ENCODE measurements around the gene PIK3C2G.

PIK3C2G gene

DNA sequence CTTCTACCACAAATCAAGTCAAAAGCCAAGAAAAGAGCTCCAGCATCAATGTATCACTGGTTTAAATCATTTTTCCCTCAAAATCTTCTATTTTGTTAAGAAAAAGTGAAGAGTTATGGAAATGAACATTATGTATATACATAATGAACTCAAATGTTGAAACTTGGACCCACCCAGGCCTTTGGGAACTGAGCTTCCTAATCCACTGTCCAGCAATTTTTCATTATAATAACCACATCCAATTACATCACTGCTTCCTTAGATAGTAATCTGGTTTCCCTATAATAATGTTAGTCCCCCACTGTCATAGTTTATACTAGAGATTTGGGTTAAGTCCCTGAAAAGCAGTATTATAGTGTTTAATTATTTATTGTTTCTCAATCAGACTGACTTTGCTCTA is 170.9 kb downstream of the PIK3C2G start:
- no peaks in the 10 kb centered on the region for H3K36me3 ChIP-seq (ENCODE audit: insufficient read depth, low read length)
- no peak overlapping the region for H3K27ac ChIP-seq (ENCODE audit: low read length)
- no peak for TF ChIP-seq EZH2 (IDR thresholded peaks at IDR 0.05; ENCODE audit: borderline replicate concordance, low read depth, low read length, severe bottlenecking)
- TF ChIP-seq, protein P1, sequence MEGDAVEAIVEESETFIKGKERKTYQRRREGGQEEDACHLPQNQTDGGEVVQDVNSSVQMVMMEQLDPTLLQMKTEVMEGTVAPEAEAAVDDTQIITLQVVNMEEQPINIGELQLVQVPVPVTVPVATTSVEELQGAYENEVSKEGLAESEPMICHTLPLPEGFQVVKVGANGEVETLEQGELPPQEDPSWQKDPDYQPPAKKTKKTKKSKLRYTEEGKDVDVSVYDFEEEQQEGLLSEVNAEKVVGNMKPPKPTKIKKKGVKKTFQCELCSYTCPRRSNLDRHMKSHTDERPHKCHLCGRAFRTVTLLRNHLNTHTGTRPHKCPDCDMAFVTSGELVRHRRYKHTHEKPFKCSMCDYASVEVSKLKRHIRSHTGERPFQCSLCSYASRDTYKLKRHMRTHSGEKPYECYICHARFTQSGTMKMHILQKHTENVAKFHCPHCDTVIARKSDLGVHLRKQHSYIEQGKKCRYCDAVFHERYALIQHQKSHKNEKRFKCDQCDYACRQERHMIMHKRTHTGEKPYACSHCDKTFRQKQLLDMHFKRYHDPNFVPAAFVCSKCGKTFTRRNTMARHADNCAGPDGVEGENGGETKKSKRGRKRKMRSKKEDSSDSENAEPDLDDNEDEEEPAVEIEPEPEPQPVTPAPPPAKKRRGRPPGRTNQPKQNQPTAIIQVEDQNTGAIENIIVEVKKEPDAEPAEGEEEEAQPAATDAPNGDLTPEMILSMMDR (IDR thresholded peaks at IDR 0.05; ENCODE audit: borderline replicate concordance, extremely low read depth, low read length, poor library complexity, severe bottlenecking) = no peak
- no peaks in the 10 kb centered on the region for H3K9me3 ChIP-seq (ENCODE audit: insufficient read depth, low read length, severe bottlenecking)
- no peak overlapping the region for H3K9ac ChIP-seq (ENCODE audit: low read depth, low read length)
- no peak overlapping the region for H3K4me3 ChIP-seq (ENCODE audit: low read depth in 1 of 2, low read length in 2 of 2)
- no peak overlapping the region for H3K4me2 ChIP-seq (ENCODE audit: insufficient read depth, low read length)
- H4K20me1 ChIP-seq (ENCODE audit: insufficient read depth, low read length) = no peaks in the 10 kb centered on the region
- no peaks in the 10 kb centered on the region for H3K4me1 ChIP-seq (ENCODE audit: insufficient read depth, low read length)
- DNase-seq (no peak), ATAC-seq (ENCODE audit: insufficient read depth, low read depth) (no peak)
- no peaks in the 10 kb centered on the region for H3K27me3 ChIP-seq (ENCODE audit: insufficient read depth, low read length, poor library complexity)
- no peaks in the 10 kb centered on the region for H3K79me2 ChIP-seq (ENCODE audit: insufficient read depth, low read length)
- no peak overlapping the region for H2AFZ ChIP-seq (ENCODE audit: low read depth, low read length)

DNA sequence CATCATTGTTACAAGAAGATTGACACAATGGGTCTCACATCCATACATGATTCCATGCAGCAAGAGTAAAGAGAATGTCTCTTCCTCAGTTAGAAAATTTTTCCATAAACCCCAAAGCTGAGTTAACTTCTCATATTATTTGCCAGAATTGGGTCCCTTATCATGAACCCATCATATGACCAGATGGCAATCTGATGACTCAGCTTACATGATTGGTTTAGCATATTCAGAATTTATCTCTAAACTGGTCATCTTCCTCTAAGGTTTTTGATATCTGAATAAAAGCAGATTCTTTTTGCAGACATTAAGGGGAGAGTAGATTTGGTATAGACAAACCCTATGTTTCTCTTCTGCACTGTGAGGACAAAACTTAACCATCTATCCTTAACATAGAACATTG is 174.9 kb downstream of the PIK3C2G start:
- no peak for TF ChIP-seq EZH2 (IDR thresholded peaks at IDR 0.05; ENCODE audit: borderline replicate concordance, low read depth, low read length, severe bottlenecking)
- TF ChIP-seq, protein P1 (IDR thresholded peaks at IDR 0.05; ENCODE audit: borderline replicate concordance, extremely low read depth, low read length, poor library complexity, severe bottlenecking) = no peak
- no peaks in the 10 kb centered on the region for H3K36me3 ChIP-seq (ENCODE audit: insufficient read depth, low read length)
- no peak overlapping the region for H3K4me3 ChIP-seq (ENCODE audit: low read depth in 1 of 2, low read length in 2 of 2)
- no peaks in the 10 kb centered on the region for H4K20me1 ChIP-seq (ENCODE audit: insufficient read depth, low read length)
- no peak overlapping the region for H3K4me2 ChIP-seq (ENCODE audit: insufficient read depth, low read length)
- no peak overlapping the region for H3K9ac ChIP-seq (ENCODE audit: low read depth, low read length)
- H3K9me3 ChIP-seq (ENCODE audit: insufficient read depth, low read length, severe bottlenecking) = no peaks in the 10 kb centered on the region
- H2AFZ ChIP-seq (ENCODE audit: low read depth, low read length) = no peak overlapping the region
- no peaks in the 10 kb centered on the region for H3K4me1 ChIP-seq (ENCODE audit: insufficient read depth, low read length)
- ATAC-seq (ENCODE audit: insufficient read depth, low read depth) (no peak), DNase-seq (no peak)
- H3K79me2 ChIP-seq (ENCODE audit: insufficient read depth, low read length) = no peaks in the 10 kb centered on the region
- H3K27me3 ChIP-seq (ENCODE audit: insufficient read depth, low read length, poor library complexity) = no peaks in the 10 kb centered on the region
- H3K27ac ChIP-seq (ENCODE audit: low read length) = no peak overlapping the region

DNA sequence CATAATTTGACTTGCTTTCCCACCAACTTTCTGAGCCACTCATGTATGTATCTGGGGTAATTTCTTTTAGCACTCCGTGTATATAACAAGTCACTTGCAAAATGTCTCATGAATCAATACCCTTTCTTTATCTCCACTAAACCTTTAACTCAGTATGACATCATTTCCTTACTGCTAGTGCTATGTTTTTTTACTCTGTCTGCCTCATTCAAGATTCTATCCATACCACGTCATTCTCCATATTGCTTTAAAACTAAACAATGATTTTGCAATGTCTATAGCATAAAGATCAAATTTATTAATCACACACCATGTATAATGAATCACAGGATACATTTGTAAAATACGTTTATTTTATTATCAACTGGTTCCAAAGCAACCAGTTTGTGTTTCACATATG is 178.2 kb downstream of the PIK3C2G start:
- DNase-seq (no peak), ATAC-seq (ENCODE audit: insufficient read depth, low read depth) (no peak)
- Histone ChIP-seq H3K36me3 (ENCODE audit: insufficient read depth, low read length) (no peaks in the 10 kb centered on the region), H3K27me3 (ENCODE audit: insufficient read depth, low read length, poor library complexity) (no peaks in the 10 kb centered on the region), H2AFZ (ENCODE audit: low read depth, low read length) (no peak overlapping the region), H3K9ac (ENCODE audit: low read depth, low read length) (no peak overlapping the region), H3K4me3 (ENCODE audit: low read depth in 1 of 2, low read length in 2 of 2) (no peak overlapping the region), H3K79me2 (ENCODE audit: insufficient read depth, low read length) (no peaks in the 10 kb centered on the region), H3K27ac (ENCODE audit: low read length) (no peak overlapping the region), H3K9me3 (ENCODE audit: insufficient read depth, low read length, severe bottlenecking) (no peaks in the 10 kb centered on the region), H3K4me1 (ENCODE audit: insufficient read depth, low read length) (no peaks in the 10 kb centered on the region), H3K4me2 (ENCODE audit: insufficient read depth, low read length) (no peak overlapping the region), H4K20me1 (ENCODE audit: insufficient read depth, low read length) (no peaks in the 10 kb centered on the region)
- TF ChIP-seq EZH2 (IDR thresholded peaks at IDR 0.05; ENCODE audit: borderline replicate concordance, low read depth, low read length, severe bottlenecking) = no peak
- TF ChIP-seq, protein P1 (IDR thresholded peaks at IDR 0.05; ENCODE audit: borderline replicate concordance, extremely low read depth, low read length, poor library complexity, severe bottlenecking) = no peak

Measured in DND-41 (cell line).